HTERT RPE-1 (cell line): ENCODE data around the gene NEK7.
"Not testable (repeated sequence)": the region's sequence is repeated elsewhere in the genome, so short reads cannot be mapped to it uniquely, and the experiment has no call there.

Experiments
- in situ Hi-C: fragments of 300-500 bp; cut with MboI; formaldehyde crosslinking; loops from 4 replicates; pipeline ENCODE4 v1.14.3; 2020; ENCODE audit warnings: low sequenced_read_pairs

Gene NEK7

DNA sequence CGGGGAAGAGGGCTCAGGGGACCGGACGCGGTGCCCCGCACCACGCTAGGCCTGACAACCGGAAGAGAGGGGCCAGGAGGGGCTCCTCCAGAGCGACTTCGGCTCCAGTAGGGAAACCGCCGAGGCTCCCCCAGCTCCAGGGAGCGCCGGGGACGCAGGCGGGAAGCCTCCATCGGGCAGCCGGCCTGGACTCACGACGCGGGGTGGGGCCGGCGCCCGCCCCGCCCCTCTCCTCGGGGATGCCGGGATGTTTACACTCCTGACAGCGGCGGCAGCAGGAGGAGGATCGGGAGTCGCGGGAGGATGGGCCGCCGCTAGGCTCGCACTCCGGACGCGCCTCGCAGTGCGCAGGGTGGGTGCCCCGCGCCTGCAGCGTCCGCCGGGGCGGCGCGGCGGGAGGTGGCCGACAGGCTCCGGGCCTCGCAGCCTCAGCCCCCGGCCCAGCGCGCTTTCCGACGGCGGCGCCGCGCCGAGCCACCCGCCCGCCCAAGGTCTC, at the start of gene NEK7:
Gene NEK7, plus strand, starts transcription at position 254 of the 496 bp plus-strand sequence. CDS start 75,583 bp downstream, outside the sequence.
- in situ Hi-C loops, result no loop called here

DNA sequence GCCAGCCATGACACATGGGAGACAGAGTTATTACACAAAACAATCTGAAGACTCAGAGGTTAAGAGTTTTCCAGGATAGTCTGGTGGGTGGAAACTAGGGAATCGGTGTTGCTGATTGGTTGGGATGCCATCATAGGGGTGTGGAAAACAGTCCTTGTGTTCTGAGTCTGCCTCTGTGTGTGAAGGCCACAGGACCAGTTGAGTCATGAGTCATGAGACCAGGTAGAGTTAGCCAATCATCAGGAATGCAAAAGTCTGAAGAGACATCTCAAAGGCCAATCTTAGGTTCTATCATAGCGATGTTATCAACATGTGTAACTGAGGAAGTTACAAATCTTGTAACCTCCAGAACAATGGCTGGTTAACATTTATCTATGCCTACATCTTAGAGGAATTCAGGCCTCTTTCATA, 49.7 kb upstream of the NEK7 start:
- in situ Hi-C loops, result no loop called here

DNA sequence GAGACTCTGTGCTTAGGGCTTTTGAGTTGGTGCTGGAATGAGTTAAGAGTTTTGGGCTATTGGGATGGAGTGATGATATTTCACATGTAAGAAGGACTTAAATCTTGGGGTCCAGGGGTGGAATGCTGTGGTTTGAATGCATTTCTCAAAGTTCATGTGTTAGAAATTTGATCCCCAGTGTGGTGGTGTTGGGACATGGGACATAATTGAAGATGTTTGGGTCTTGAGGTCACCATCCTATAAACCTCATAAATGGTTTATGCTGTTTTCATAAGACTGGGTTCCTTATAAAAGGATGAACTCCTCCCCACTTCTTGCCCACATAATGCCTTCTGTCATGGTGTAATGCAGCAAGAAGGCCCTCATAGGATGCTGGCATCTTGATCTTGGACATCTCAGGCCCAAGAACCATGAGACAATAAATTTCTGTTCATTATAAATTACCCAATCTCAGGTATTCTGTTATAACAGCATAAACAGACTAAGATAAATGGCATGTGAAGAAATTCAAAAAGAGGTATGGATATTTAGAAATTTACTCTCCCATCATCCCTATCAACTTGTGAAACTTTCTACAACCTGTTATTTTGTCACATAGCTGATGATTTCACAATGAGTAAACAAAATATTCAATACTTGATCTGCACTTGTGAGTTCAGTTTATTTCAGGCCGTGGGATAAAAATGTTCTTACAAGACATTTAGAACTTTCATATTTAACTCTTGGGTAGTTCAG, 48.0 kb upstream of the NEK7 start:
- in situ Hi-C loops, result no loop called here

DNA sequence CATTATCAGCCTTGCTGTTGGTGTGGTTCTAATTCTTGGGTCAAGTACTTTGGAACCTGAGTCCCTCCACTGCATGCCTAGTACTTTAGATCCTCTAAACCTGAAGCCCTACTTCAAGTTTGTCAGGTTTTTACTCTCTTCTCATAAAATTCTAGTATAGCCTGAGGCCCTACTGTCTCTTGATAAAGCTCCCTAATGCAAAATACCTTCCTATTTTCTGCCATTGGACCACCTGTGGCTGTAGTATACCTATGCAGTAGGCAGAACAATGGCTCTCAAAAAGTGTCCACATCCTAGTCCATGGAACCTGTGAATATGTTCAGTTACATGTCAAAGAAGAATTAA, 47.5 kb upstream of the NEK7 start:
- in situ Hi-C loops, result no loop called here

- in situ Hi-C loops, result no loop called here
Observed at GRCh38 chr1:198113342-198113750, 43.5 kb upstream of the NEK7 start.

GRCh38 chr1:198116069-198116468, 40.7 kb upstream of the NEK7 start:
- in situ Hi-C loops, result no loop called here

DNA sequence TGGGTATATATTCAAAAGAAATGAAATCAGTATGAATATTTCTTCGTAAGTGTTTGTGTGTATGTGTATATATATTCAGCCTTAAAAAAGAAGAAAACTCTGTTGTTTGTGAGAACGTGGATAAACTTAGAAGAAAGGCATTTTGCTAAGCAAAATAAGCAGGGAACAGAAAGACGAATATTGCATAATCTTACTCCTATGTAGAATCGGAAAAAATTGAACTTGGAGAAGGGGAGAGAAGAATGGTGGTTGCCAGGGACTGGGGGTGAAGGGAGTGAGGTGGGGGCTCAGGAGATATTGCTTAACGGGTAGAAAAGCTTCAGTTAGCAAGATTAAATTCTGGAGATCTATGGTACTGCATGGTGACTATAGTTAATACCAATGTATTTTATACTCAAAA, 40.3 kb upstream of the NEK7 start:
- in situ Hi-C loops, result no loop called here

GRCh38 chr1:198117267-198117666, 39.5 kb upstream of the NEK7 start:
- in situ Hi-C loops, result no loop called here

DNA sequence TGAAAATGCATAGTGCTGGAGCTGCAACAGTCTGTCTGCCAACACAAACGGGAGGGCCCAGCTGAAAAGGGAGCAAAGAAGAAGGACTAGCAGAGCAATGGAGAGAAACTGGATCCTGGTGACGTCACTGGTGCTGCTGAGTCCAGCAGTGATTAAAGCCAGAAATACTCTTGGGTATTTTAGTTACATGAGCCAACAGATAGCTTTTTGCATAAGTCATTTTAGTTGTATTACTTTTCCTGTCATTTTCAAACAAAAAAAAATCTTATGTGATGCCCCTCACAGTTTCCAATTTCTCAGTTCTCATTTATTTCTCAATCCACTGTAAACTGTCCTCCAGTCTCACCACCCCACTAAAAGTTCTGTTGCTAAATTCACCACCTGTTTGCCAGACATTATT, 38.7 kb upstream of the NEK7 start:
- in situ Hi-C loops, result no loop called here

- in situ Hi-C loops, result no loop called here
Observed at GRCh38 chr1:198119906-198120305, 36.9 kb upstream of the NEK7 start.

GRCh38 chr1:198121056-198121826, 35.6 kb upstream of the NEK7 start:
- in situ Hi-C loops, result no loop called here

- in situ Hi-C loops, result no loop called here
Observed at GRCh38 chr1:198122693-198123092, 34.1 kb upstream of the NEK7 start.

- in situ Hi-C loops, result no loop called here
Observed at GRCh38 chr1:198123133-198123532, 33.7 kb upstream of the NEK7 start.

GRCh38 chr1:198124673-198125072, 32.1 kb upstream of the NEK7 start:
- in situ Hi-C loops, result no loop called here

- in situ Hi-C loops, result no loop called here
Observed at GRCh38 chr1:198125995-198126735, 30.6 kb upstream of the NEK7 start.

DNA sequence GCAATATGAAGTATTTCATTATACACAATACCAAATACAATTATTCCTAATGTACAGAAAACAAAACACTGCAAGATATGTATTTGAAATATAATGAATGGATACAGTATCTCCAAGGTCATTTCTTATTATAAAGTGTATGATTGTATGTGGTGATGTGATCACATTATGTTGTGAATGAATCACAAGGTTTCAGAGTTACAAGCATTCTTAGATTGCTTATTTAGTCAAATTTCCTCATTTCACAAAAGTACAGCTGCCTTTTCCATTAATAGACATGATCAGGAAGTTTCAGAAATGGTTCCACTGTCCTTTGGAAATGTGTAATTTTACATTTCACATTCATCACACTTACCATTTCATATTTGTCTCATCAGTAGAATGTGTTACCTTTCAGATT, 28.3 kb upstream of the NEK7 start:
- in situ Hi-C loops, result no loop called here

DNA sequence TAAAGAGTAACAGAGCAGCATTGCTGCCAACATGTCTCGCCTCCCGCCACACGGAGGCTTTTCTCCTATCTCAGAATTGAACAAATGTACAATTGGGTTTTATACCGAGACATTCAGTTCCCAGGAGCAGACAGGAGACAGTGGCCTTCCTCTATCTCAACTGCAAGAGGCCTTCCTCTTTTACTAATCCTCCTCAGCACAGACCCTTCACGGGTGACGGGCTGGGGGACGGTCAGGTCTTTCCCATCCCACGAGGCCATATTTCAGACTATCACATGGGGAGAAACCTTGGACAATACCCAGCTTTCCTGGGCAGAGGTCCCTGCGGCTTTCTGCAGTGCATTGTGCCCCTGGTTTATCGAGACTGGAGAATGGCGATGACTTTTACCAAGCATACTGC, 26.7 kb upstream of the NEK7 start:
- in situ Hi-C loops, result not testable (repeated sequence)

DNA sequence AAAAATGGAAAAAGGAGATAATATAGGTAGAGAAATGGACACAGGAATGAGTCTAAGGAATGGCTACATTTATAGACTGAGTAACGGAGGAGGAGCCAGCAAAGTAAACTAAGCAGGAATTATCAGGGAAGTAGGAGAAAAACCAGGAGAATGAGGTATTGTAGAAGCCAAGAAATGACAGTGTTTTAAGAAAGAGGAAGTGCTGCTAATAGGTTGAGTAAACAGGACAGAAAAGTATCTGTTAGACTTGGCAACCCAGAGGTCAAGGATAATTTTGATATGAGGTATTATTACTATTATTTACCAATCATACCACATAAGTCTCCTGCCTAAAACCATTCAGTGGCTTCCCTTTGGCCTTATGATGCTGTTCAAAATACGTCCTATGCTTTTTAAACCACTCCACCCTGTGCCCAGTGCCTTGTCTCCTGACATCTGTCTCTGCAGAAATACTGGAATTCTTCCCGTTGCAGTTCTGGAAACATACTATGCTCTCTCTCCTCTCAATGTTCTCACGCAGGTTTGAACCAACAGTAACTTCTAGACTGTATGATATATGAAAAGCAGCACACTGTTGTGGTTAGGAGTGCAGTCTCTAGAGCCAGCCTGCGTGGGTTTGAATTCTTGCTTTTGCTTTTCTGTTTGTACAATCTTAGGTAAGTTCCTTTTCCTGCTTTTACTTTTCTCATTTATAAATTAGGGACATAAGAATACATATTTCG, 24.6 kb upstream of the NEK7 start:
- in situ Hi-C loops, result no loop called here

- in situ Hi-C loops, result no loop called here
Observed at GRCh38 chr1:198134252-198134651, 22.5 kb upstream of the NEK7 start.

DNA sequence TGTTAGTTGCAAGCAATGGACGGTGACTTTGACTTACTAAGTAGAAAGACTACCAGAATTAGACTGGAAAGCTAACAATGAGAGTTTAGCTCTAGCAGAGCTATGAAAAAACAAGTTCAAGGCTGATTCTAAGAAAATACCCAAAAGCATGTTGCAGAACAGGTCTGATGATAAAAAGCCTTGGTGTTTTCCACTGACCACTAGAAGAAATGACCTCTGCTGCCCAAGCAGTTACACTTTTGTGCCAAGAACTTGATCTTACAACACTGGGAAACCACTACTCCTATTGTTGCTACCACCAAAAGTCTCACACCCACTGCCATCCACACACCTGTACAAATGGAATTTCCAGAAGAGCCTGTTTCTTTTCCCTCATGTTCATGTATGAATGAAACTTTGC, 21.4 kb upstream of the NEK7 start:
- in situ Hi-C loops, result no loop called here
